SK-N-DZ (cell line): Measurements from ENCODE around the gene FHIP1A.

ENCODE experiments used
- DNase-seq: peaks from one replicate; pipeline ENCODE4 v3.0.0-alpha.2; 2015; ENCODE audit warnings: low spot score

Gene FHIP1A

GRCh38 chr4:151455212-151455611, 46.2 kb downstream of the FHIP1A start:
- DNase-seq, result no peak

GRCh38 chr4:151458148-151458547, 49.2 kb downstream of the FHIP1A start:
- no peak for DNase-seq
